GM12878 (cell line): Measurements from ENCODE around the gene HOXB3. TPM values are rescaled to one million over a fixed set of nuclear protein-coding genes. Genes with fewer than 3 reads are reported as not detected.

Source experiments
- ATAC-seq: fragments of 200-7000 bp; cut with Tn5 transposase; 3 replicates; pipeline ENCODE4 v1.9.1; 2020; ENCODE audit warnings: mild to moderate bottlenecking, moderate library complexity
- BruUV-seq: library from RNA; stranded (reverse); fragments of 400-500 nt; replicated peaks from 2 replicates; lab custom pipeline; 2021; lab: Mats Ljungman, UMichigan
- CTCF ChIA-PET: fragments of 300-600 bp; sonication (Branson Sonifier 250); formaldehyde crosslinking; extraction: SDS; loops from one replicate; lab custom pipeline; 2021; ENCODE audit warnings: inconsistent platforms; lab: Yijun Ruan, JAX
- POLR2A ChIA-PET: fragments of 350-600 bp; formaldehyde crosslinking; extraction: SDS; loops from one replicate; lab custom pipeline; 2021; ENCODE audit warnings: inconsistent platforms; lab: Charles Lee
- RAD21 ChIA-PET: fragments of 300-600 bp; sonication (Branson Sonifier 250); formaldehyde crosslinking; loops from one replicate; lab custom pipeline; 2023; ENCODE audit warnings: antibody characterized with exemption; ENCODE audit not compliant: unreplicated experiment; lab: Charles Lee
- SMC1A ChIA-PET: fragments of 300-600 bp; sonication (Branson Sonifier 250); formaldehyde crosslinking; loops from one replicate; lab custom pipeline; 2023; ENCODE audit not compliant: unreplicated experiment, uncharacterized antibody; lab: Charles Lee
- DNase-seq: peaks from one replicate; pipeline ENCODE4 v3.0.0-alpha.2; 2011; ENCODE audit warnings: low read depth, low spot score
- FAIRE-seq: peaks from 3 replicates; lab custom pipeline; 2011; peaks lifted over from hg19 to GRCh38; lab: Jason Lieb, UNC
- H2AFZ ChIP-seq: 2 replicates; pipeline ENCODE4 v1.6.0; 2011; ENCODE audit warnings: low read depth, low read length, control low read depth; ENCODE audit not compliant: control insufficient read depth
- H3K27ac ChIP-seq: 2 replicates; pipeline ENCODE4 v1.5.1; 2011; ENCODE audit warnings: control low read depth; ENCODE audit not compliant: control insufficient read depth, insufficient read depth
- H3K27me3 ChIP-seq, 2 experiments: replicated peaks in 1 of 2; 2 replicates each; pipeline versions ENCODE4 v1.6.0 to v1.6.1; 2011; ENCODE audit warnings: low read length in 1 of 2; ENCODE audit not compliant: control insufficient read depth in 2 of 2, insufficient read depth in 2 of 2
- H3K36me3 ChIP-seq, 2 experiments: 2 replicates each; pipeline ENCODE4 v1.5.1; 2011; ENCODE audit warnings: low read length in 1 of 2; ENCODE audit not compliant: control insufficient read depth in 2 of 2, insufficient read depth in 2 of 2
- H3K4me1 ChIP-seq: 2 replicates; pipeline ENCODE4 v1.6.1; 2011; ENCODE audit warnings: mild to moderate bottlenecking, low read length, moderate library complexity, mixed read lengths; ENCODE audit not compliant: control insufficient read depth, insufficient read depth
- H3K4me2 ChIP-seq: 2 replicates; pipeline ENCODE4 v1.6.0; 2011; ENCODE audit warnings: control low read depth; ENCODE audit not compliant: control insufficient read depth, insufficient read depth
- H3K4me3 ChIP-seq: fragments of 200-600 bp; sonication (generic); 2 replicates; pipeline ENCODE4 v1.5.1; 2016
- H3K79me2 ChIP-seq: 2 replicates; pipeline ENCODE4 v1.6.0; 2011; ENCODE audit warnings: low read length; ENCODE audit not compliant: control insufficient read depth, insufficient read depth
- H3K9ac ChIP-seq: 2 replicates; pipeline ENCODE4 v1.8.0; 2011; ENCODE audit warnings: low read length, control low read depth, mixed read lengths; ENCODE audit not compliant: control insufficient read depth, insufficient read depth
- H3K9me3 ChIP-seq: replicated peaks from 3 replicates; pipeline ENCODE4 v1.5.1; 2011; ENCODE audit warnings: mild to moderate bottlenecking, low read length; ENCODE audit not compliant: control insufficient read depth, insufficient read depth
- H4K20me1 ChIP-seq: 2 replicates; pipeline ENCODE4 v1.6.0; 2011; ENCODE audit not compliant: control insufficient read depth, insufficient read depth
- CUX1 ChIP-seq: IDR thresholded peaks from 2 replicates; pipeline ENCODE4 v1.6.1; 2012; ENCODE audit warnings: improper control_type of control experiment, low read depth, low read length; ENCODE audit not compliant: insufficient replicate concordance
- POU2F2 ChIP-seq: IDR thresholded peaks from 3 replicates; pipeline ENCODE4 v1.6.1; 2011; ENCODE audit warnings: low read depth, mild to moderate bottlenecking, low read length, borderline replicate concordance
- WGBS: methylation state at CpG from one replicate; pipeline ENCODE4 v1.1.6; 2016; ENCODE audit warnings: low lambda C conversion rate; ENCODE audit not compliant: insufficient replicate concordance, insufficient coverage; ENCODE audit errors: missing lambda C conversion rate; 5-methylcytosine and 5-hydroxymethylcytosine counted together
- in situ Hi-C: fragments of 300-500 bp; cut with MboI; formaldehyde crosslinking; loops from 9 replicates; pipeline ENCODE4 v1.14.3; 2018; ENCODE audit warnings: mixed read lengths
- intact Hi-C: fragments of 100-400 bp; cut with micrococcal nuclease; formaldehyde crosslinking; loops from one replicate; pipeline ENCODE4 v1.14.2; 2022; ENCODE audit not compliant: unreplicated experiment
- polyA plus RNA-seq, 11 experiments: library from polyadenylated mRNA; depleted of rRNA in 4 of 11; unstranded in 6 of 11; stranded (reverse) in 5 of 11; fragments of >200 nt; fragmentation: Nextera tagmentation in 4 of 11; fragmentation: Illumina TruSeq in 1 of 11; extraction: Ambion mirVana in 4 of 11; extraction: Trizol in 1 of 11; gene quantifications; 1 replicate in 1 of 11; 2 replicates in 10 of 11; pipeline versions ENCODE4 v1.2.1 to v1.2.3, GENCODE V29; 2011 to 2016; ENCODE audit warnings: inconsistent platforms in 2 of 11, missing spikeins in 2 of 11, low read depth in 1 of 11
- total RNA-seq, 4 experiments: library from RNA; depleted of rRNA in 3 of 4; stranded (reverse); fragments of >200 nt in 3 of 4; fragmentation: Illumina TruSeq in 1 of 4; extraction: Trizol in 1 of 4; gene quantifications; 2 replicates each; pipeline versions ENCODE4 v1.2.1 to v1.2.3, GENCODE V29; 2013 to 2021

HOXB3 gene
- total and polyA plus RNA-seq, 10 of the 15 experiments (the other 5 are each of a cell fraction or from before 2014, with no cell fraction given), result 0.19 to 7.7 (median 2.9) TPM

- H3K27ac ChIP-seq, result peak overlapping the region; percentile 54
- FAIRE-seq, result no peak
- H3K9ac ChIP-seq, result no peak overlapping the region; the same call in 1 of the 2 replicates
- RAD21 ChIA-PET, result interaction anchor here (0.6 to 3.2 kb wide), 19 partner anchors 10 to 178 kb away, joined by 3 to 16 read pairs (median 3); no protein-coding TSS in a partner anchor
- POLR2A ChIA-PET, result interaction anchor here (0.7 to 1.8 kb wide), 7 partner anchors 10 to 465 kb away, joined by 3 to 9 read pairs (median 3); partner anchors contain the start of gene NFE2L1
- H4K20me1 ChIP-seq, result no peaks in the 10 kb centered on the region
- BruUV-seq, result no TSS peak
- intact Hi-C loops, result no loop called here
- ATAC-seq, result peak; percentile 50
- H3K4me2 ChIP-seq, result peak overlapping the region; percentile 86
- peak overlapping the region; percentile 53 for H2AFZ ChIP-seq
- no peaks in the 10 kb centered on the region for H3K27me3 ChIP-seq
- H3K36me3 ChIP-seq, result no peaks in the 10 kb centered on the region
- peaks cover 60% of the 10 kb centered on the region for H3K4me1 ChIP-seq
- peak overlapping the region; percentile 34; the same call in 1 of the 2 replicates for H3K4me3 ChIP-seq
- DNase-seq, result no peak
- 40% methylated on average over 6 of the region's 6 CpGs for WGBS
- H3K79me2 ChIP-seq, result no peaks in the 10 kb centered on the region
- in situ Hi-C loops, result no loop called here
- SMC1A ChIA-PET, result interaction anchor here (0.8 to 4.9 kb wide), 21 partner anchors 8 to 205 kb away, joined by 3 to 31 read pairs (median 4); no protein-coding TSS in a partner anchor
- H3K9me3 ChIP-seq, result no peaks in the 10 kb centered on the region
- CTCF ChIA-PET, result interaction anchor here (0.7 to 2.7 kb wide), 11 partner anchors 10 to 287 kb away, joined by 3 to 26 read pairs (median 4); no protein-coding TSS in a partner anchor
- TF ChIP-seq POU2F2 (peak; percentile 94; the same call in 2 of the 3 replicates), CUX1 (no peak)
- TF ChIP-seq, all 136 proteins: peak for 1
These were observed 76.2 kb downstream of the HOXB3 start for GRCh38 chr17:48513666-48514455.
